ENCODE data around the gene CNTNAP1.

DNA sequence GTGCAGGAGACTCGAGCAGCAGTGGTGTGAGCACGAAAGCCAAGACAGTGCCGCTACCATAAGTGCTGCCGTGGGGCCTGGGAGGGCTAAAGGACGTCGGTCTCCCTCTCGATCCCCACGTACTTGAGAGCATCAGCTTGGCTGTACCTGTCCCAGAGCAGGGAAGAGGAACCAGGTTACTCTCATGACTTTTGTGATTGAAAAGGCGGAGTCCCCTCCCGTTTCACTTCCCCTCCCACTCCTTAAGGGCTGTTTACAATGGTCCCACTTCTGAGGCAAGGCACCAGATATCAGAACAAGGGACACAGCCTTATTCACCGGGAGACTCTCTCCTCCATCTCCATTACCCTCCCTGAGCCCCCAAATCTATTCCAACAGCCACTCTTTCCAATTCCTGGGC is 20.1 kb downstream of the CNTNAP1 start:
- TF ChIP-seq, protein P1, sequence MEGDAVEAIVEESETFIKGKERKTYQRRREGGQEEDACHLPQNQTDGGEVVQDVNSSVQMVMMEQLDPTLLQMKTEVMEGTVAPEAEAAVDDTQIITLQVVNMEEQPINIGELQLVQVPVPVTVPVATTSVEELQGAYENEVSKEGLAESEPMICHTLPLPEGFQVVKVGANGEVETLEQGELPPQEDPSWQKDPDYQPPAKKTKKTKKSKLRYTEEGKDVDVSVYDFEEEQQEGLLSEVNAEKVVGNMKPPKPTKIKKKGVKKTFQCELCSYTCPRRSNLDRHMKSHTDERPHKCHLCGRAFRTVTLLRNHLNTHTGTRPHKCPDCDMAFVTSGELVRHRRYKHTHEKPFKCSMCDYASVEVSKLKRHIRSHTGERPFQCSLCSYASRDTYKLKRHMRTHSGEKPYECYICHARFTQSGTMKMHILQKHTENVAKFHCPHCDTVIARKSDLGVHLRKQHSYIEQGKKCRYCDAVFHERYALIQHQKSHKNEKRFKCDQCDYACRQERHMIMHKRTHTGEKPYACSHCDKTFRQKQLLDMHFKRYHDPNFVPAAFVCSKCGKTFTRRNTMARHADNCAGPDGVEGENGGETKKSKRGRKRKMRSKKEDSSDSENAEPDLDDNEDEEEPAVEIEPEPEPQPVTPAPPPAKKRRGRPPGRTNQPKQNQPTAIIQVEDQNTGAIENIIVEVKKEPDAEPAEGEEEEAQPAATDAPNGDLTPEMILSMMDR (IDR thresholded peaks at IDR 0.05) = no peak
- TF ChIP-seq POLR2A (IDR thresholded peaks at IDR 0.05) = no peak
